Sigmoid colon (tissue), 7 donors: ENCODE measurements around the gene MED16. TPM values are rescaled to one million over a fixed set of nuclear protein-coding genes. Genes with fewer than 3 reads are reported as not detected.

Source experiments
- DNase-seq: peaks from one replicate; pipeline ENCODE4 v3.0.0-alpha.2; 2019
- H3K27ac ChIP-seq, 4 donors: fragments of 200-600 bp; sonication (generic); one replicate each; pipeline ENCODE4 v1.5.1; 2016 to 2019; ENCODE audit warnings: mild to moderate bottlenecking in 1 of 4
- H3K27me3 ChIP-seq, 3 donors: fragments of 200-600 bp; sonication (generic); one replicate each; pipeline ENCODE4 v1.5.1; 2019; ENCODE audit warnings: mild to moderate bottlenecking in 1 of 3
- H3K36me3 ChIP-seq, 4 donors: fragments of 200-600 bp; sonication (generic); one replicate each; pipeline ENCODE4 v1.5.1; 2016 to 2019
- H3K4me1 ChIP-seq, 4 donors: fragments of 200-600 bp; sonication (generic); one replicate each; pipeline ENCODE4 v1.5.1; 2017 to 2019
- H3K4me3 ChIP-seq, 4 donors: fragments of 200-600 bp; sonication (generic); one replicate each; pipeline ENCODE4 v1.5.1; 2017 to 2019; ENCODE audit warnings: mild to moderate bottlenecking in 2 of 4, moderate library complexity in 1 of 4
- H3K9me3 ChIP-seq, 4 donors: fragments of 200-600 bp in 3 of 4; sonication (generic) in 3 of 4; one replicate each; pipeline versions ENCODE4 v1.5.1 to v1.6.1; 2013 to 2019
- EP300 ChIP-seq, 4 donors: sonication (generic); formaldehyde crosslinking; IDR thresholded peaks; one replicate each; pipeline ENCODE4 v1.6.1; 2017; ENCODE audit warnings: antibody characterized with exemption in 4 of 4
- POLR2A ChIP-seq, 2 donors: fragments of 450-650 bp; IDR thresholded peaks; one replicate each; pipeline ENCODE4 v1.6.1; 2016; ENCODE audit warnings: antibody characterized with exemption in 2 of 2, mild to moderate bottlenecking in 2 of 2, moderate library complexity in 2 of 2
- POLR2AphosphoS5 ChIP-seq, 4 donors: sonication (generic); formaldehyde crosslinking; IDR thresholded peaks; one replicate each; pipeline ENCODE4 v1.6.1; 2017; ENCODE audit warnings: antibody characterized with exemption in 4 of 4
- WGBS, 2 donors: extraction: QIAGEN DNeasy Blood & Tissue Kit; methylation state at CpG; one replicate each; pipeline ENCODE4 v1.1.7; 2013; 5-methylcytosine and 5-hydroxymethylcytosine counted together
- intact Hi-C: fragments of 100-400 bp; cut with DNase I; formaldehyde crosslinking; loops from one replicate; pipeline ENCODE4 v1.15.1; 2023
- polyA plus RNA-seq, 3 donors: library from polyadenylated mRNA; stranded (reverse); fragments of 200-250 nt; gene quantifications; one replicate each; pipeline ENCODE4 v1.2.3, GENCODE V29; 2013
- total RNA-seq, 4 donors: library from RNA; depleted of rRNA; stranded (reverse); fragments of >200 nt; gene quantifications; one replicate each; pipeline ENCODE4 v1.1.0, GENCODE V29; 2016
- TF ChIP-seq, protein P1 (sequence below), 4 experiments: fragments of 450-650 bp in 3 of 4; fragments of 200-600 bp in 1 of 4; IDR thresholded peaks; one replicate each; pipeline ENCODE4 v1.5.1; 2016 to 2019; ENCODE audit warnings: antibody characterized with exemption in 4 of 4, mild to moderate bottlenecking in 3 of 4, moderate library complexity in 2 of 4
- donor health status: healthy with polysubstance abuse.
- donor health status: Bipolar disorder and iron deficiency.
- donor health status: healthy.

Gene MED16
- total and polyA plus RNA-seq, 7 donors, result 22.4 to 62.5 (median 33.2) TPM

DNA sequence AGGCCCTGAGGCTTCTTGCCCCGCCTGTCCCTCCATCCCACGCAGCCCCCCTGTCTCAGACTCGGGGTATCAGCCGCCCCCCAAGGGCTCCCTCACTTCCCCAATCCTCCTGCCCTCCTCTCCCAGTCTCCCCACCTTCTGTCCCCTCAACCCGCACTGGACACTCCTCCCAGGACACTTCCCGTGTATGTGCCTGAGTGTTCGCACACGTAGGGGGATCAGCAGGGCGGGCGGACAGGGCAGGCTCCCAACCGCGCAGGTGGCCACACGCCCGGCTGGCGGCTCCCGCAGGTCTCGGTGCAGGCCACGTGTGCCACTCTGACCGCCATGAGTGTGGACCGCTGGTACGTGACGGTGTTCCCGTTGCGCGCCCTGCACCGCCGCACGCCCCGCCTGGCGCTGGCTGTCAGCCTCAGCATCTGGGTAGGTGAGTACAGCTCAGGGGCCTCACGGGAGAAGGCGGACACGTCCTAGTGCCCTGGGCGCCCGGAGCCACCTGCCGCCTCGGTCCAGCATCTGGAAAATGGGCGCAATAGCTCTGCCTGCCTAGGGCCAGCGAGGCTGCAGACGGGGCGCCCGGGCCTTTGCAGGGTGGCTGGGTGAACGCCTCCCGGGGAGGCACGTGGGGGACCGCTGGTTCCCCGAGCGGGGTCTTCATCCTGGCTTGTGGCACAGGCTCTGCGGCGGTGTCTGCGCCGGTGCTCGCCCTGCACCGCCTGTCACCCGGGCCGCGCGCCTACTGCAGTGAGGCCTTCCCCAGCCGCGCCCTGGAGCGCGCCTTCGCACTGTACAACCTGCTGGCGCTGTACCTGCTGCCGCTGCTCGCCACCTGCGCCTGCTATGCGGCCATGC is 26.4 kb upstream of the MED16 start:
- no peak overlapping the region for H3K4me3 ChIP-seq
- no peaks in the 10 kb centered on the region for H3K9me3 ChIP-seq
- H3K4me1 ChIP-seq, result peaks cover 0 to 52% (median 45%) of the 10 kb centered on the region in 4 donors
- WGBS, 2 donors, result 2% methylated on average over 68 of the region's 68 CpGs
- intact Hi-C loops, result loop anchor here (2.0 to 10.0 kb wide), 3 partner anchors 149 to 255 kb away; partner anchors contain the start of genes GPX4 and SBNO2
- no peak for DNase-seq
- no peaks in the 10 kb centered on the region for H3K36me3 ChIP-seq
- peaks cover 42 to 52% (median 49%) of the 10 kb centered on the region in 3 donors for H3K27me3 ChIP-seq
- no peak overlapping the region for H3K27ac ChIP-seq
- TF ChIP-seq, protein P1, sequence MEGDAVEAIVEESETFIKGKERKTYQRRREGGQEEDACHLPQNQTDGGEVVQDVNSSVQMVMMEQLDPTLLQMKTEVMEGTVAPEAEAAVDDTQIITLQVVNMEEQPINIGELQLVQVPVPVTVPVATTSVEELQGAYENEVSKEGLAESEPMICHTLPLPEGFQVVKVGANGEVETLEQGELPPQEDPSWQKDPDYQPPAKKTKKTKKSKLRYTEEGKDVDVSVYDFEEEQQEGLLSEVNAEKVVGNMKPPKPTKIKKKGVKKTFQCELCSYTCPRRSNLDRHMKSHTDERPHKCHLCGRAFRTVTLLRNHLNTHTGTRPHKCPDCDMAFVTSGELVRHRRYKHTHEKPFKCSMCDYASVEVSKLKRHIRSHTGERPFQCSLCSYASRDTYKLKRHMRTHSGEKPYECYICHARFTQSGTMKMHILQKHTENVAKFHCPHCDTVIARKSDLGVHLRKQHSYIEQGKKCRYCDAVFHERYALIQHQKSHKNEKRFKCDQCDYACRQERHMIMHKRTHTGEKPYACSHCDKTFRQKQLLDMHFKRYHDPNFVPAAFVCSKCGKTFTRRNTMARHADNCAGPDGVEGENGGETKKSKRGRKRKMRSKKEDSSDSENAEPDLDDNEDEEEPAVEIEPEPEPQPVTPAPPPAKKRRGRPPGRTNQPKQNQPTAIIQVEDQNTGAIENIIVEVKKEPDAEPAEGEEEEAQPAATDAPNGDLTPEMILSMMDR (IDR thresholded peaks at IDR 0.05), result no peak
- TF ChIP-seq POLR2A (IDR thresholded peaks at IDR 0.05) (no peak), EP300 (IDR thresholded peaks at IDR 0.05) (no peak), POLR2AphosphoS5 (IDR thresholded peaks at IDR 0.05) (no peak)

DNA sequence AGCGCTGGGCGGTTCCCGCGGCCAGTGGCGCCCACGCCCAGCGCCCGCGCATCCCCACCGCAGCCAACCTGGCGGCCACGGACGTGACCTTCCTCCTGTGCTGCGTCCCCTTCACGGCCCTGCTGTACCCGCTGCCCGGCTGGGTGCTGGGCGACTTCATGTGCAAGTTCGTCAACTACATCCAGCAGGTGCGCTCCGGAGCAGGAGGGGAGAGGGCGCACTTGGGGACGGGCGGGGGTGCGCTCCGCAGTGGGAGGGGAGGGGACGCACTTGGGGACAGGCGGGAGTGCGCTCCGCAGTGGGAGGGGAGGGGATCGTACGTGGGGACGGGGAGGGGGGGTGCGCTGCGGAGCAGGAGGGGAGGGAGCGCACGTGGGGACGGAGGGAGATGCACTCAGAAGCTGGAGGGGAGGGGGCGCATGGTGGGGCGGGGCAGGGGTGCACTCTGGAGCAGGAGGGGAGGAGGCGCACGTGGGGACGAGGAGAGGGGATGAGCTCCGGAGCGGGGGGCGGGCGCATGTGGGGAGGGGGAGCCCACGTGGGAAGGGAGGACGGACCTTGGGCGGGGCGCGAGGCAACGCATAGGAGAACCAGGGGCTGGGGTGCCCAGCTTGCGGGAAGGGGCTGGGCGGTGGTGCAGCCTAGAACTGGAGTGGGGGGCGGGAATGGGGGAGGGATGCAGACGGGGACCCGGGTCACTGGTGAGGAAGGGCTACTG is 25.7 kb upstream of the MED16 start:
- intact Hi-C loops, result no loop called here
- no peak for DNase-seq
- Histone ChIP-seq H3K9me3 (no peaks in the 10 kb centered on the region), H3K4me3 (no peak overlapping the region), H3K36me3 (no peaks in the 10 kb centered on the region), H3K4me1 (peaks cover 0 to 56% (median 45%) of the 10 kb centered on the region in 4 donors), H3K27ac (no peak overlapping the region), H3K27me3 (peaks cover 42 to 52% (median 49%) of the 10 kb centered on the region in 3 donors)
- 2 to 3% methylated on average over 58 of the region's 58 CpGs for WGBS, 2 donors
- TF ChIP-seq POLR2A (IDR thresholded peaks at IDR 0.05) (no peak), EP300 (IDR thresholded peaks at IDR 0.05) (no peak), POLR2AphosphoS5 (IDR thresholded peaks at IDR 0.05) (no peak)
- TF ChIP-seq, protein P1 (IDR thresholded peaks at IDR 0.05), result no peak

DNA sequence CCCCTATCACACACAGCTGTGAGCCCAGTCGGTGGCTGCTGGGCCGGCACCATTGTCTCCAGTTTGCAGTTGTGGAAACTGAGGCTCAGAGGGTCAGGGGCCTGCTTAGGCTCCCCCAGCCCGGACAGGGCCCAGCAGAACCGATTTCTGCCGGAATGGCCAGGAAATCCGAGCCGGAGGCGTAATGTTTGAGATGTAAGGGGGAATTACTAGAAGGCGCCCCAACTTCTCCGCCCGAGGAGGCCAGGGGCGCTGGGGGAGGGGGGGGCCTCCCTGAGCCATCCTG is 25.1 kb upstream of the MED16 start:
- Histone ChIP-seq H3K27me3 (peaks cover 42 to 52% (median 49%) of the 10 kb centered on the region in 3 donors), H3K36me3 (no peaks in the 10 kb centered on the region), H3K4me3 (peak overlapping the region in 1 of 4 donors; percentile 41), H3K9me3 (no peaks in the 10 kb centered on the region), H3K4me1 (peaks cover 0 to 58% (median 48%) of the 10 kb centered on the region in 4 donors), H3K27ac (no peak overlapping the region)
- WGBS, 2 donors, result 2% methylated on average over 12 of the region's 12 CpGs
- DNase-seq, result no peak
- no peak for TF ChIP-seq POLR2A (IDR thresholded peaks at IDR 0.05)
- no peak for TF ChIP-seq EP300 (IDR thresholded peaks at IDR 0.05)
- no peak for TF ChIP-seq POLR2AphosphoS5 (IDR thresholded peaks at IDR 0.05)
- TF ChIP-seq, protein P1 (IDR thresholded peaks at IDR 0.05), result no peak
- intact Hi-C loops, result no loop called here

DNA sequence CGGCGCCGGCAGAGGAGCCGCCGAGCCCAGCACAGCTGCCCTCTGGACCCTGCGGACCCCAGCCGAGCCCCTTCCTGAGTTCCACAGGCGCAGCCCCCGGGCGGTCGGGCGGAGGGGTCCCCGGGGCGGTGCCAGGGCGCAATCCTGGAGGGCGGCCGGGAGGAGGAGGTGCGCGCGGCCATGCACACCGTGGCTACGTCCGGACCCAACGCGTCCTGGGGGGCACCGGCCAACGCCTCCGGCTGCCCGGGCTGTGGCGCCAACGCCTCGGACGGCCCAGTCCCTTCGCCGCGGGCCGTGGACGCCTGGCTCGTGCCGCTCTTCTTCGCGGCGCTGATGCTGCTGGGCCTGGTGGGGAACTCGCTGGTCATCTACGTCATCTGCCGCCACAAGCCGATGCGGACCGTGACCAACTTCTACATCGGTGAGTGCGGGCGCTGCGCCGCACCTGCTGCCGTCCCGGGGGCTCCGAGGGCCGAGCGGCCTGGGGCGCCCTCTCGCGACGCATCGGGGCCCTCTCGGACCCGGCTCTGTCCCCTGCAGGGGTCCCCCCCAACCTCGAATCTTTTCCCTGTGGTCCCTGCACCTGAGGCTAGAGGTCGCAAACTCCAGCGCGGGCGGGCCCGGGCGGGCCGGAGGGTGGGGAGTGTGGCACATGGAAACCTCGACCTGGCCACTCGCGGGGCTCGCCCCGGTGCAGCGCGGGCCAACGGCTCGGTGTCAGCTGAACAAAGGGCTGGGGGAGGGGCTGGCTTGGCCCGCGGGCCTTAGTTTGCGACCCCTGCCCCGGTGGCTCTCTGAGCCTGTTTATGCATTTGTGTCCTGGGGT is 24.6 kb upstream of the MED16 start, which contains the start of gene KISS1R:
Gene KISS1R, plus strand, starts transcription at position 11 of the 829 bp plus-strand sequence. Its CDS starts 170 bp downstream, at position 181.
- Histone ChIP-seq H3K27me3 (peaks cover 42 to 52% (median 49%) of the 10 kb centered on the region in 3 donors), H3K36me3 (no peaks in the 10 kb centered on the region), H3K4me3 (peak within 1 kb of the TSS; percentile 1 to 41 (median 26)), H3K27ac (no peak within 1 kb of the TSS), H3K4me1 (peaks cover 0 to 58% (median 48%) of the 10 kb centered on the region in 4 donors), H3K9me3 (no peaks in the 10 kb centered on the region)
- TF ChIP-seq EP300 (IDR thresholded peaks at IDR 0.05), result no peak
- TF ChIP-seq, protein P1 (IDR thresholded peaks at IDR 0.05), result peak in 1 of 4 experiments; percentile 24
- DNase-seq, result no peak
- intact Hi-C loops, result no loop called here
- WGBS, 2 donors, result 1% methylated on average over 87 of the region's 87 CpGs
